Endothelial cell (in vitro differentiated cells): ENCODE data around the gene NUP98. TPM values are rescaled to one million over a fixed set of nuclear protein-coding genes. Genes with fewer than 3 reads are reported as not detected.

Source experiments
- DNase-seq: peaks from one replicate; pipeline ENCODE4 v3.0.0; 2021; ENCODE audit warnings: low spot score
- H3K27ac Mint-ChIP-seq: one replicate; pipeline ENCODE4 v1.8.0; 2021; ENCODE audit warnings: mixed read lengths, inconsistent platforms; ENCODE audit not compliant: unreplicated experiment
- H3K27me3 Mint-ChIP-seq: one replicate; pipeline ENCODE4 v1.8.0; 2021; ENCODE audit warnings: mild to moderate bottlenecking, moderate library complexity, mixed read lengths, inconsistent platforms; ENCODE audit not compliant: unreplicated experiment
- H3K36me3 Mint-ChIP-seq: one replicate; pipeline ENCODE4 v1.8.0; 2021; ENCODE audit warnings: mild to moderate bottlenecking, low read depth, mixed read lengths, inconsistent platforms; ENCODE audit not compliant: unreplicated experiment
- H3K4me1 Mint-ChIP-seq: one replicate; pipeline ENCODE4 v1.8.0; 2021; ENCODE audit warnings: mild to moderate bottlenecking, mixed read lengths, inconsistent platforms; ENCODE audit not compliant: unreplicated experiment
- H3K4me3 Mint-ChIP-seq: one replicate; pipeline ENCODE4 v1.8.0; 2021; ENCODE audit warnings: mild to moderate bottlenecking, mixed read lengths, inconsistent platforms; ENCODE audit not compliant: unreplicated experiment
- H3K9me3 Mint-ChIP-seq: one replicate; pipeline ENCODE4 v1.8.0; 2021; ENCODE audit warnings: mixed read lengths, inconsistent platforms; ENCODE audit not compliant: unreplicated experiment
- CTCF ChIP-seq: fragments of 200-600 bp; sonication (generic); IDR thresholded peaks from one replicate; pipeline ENCODE4 v1.5.0; 2021; ENCODE audit warnings: antibody characterized with exemption; ENCODE audit not compliant: unreplicated experiment
- total RNA-seq: library from RNA; stranded (reverse); fragmentation: NEBNext Ultra II Directional; extraction: Animal tissue kit (Norgen Biotek cat#: 25700); gene quantifications from one replicate; pipeline ENCODE4 v1.2.1, GENCODE V29; 2021; ENCODE audit not compliant: unreplicated experiment

The NUP98 gene
- total RNA-seq, 1 donor from 2014 or later: 59.9 TPM

- Mint-ChIP-seq H3K36me3 (peaks cover 32% of the 10 kb centered on the region), H3K9me3 (no peaks in the 10 kb centered on the region), H3K27ac (no peak overlapping the region), H3K27me3 (peaks cover 16% of the 10 kb centered on the region), H3K4me3 (no peak overlapping the region), H3K4me1 (peaks cover 36% of the 10 kb centered on the region)
- no peak for TF ChIP-seq CTCF
- no peak for DNase-seq
Measured at GRCh38 chr11:3827434-3828186, 30.3 kb upstream of the NUP98 start.

GRCh38 chr11:3826721-3827120, 29.4 kb upstream of the NUP98 start:
- no peak for TF ChIP-seq CTCF
- Mint-ChIP-seq H3K4me3 (no peak overlapping the region), H3K27ac (no peak overlapping the region), H3K27me3 (peaks cover 16% of the 10 kb centered on the region), H3K36me3 (peaks cover 32% of the 10 kb centered on the region), H3K9me3 (no peaks in the 10 kb centered on the region), H3K4me1 (peaks cover 27% of the 10 kb centered on the region)
- no peak for DNase-seq

GRCh38 chr11:3825473-3826154, 28.3 kb upstream of the NUP98 start:
- Mint-ChIP-seq H3K36me3 (peaks cover 28% of the 10 kb centered on the region), H3K9me3 (no peaks in the 10 kb centered on the region), H3K27ac (no peak overlapping the region), H3K27me3 (peaks cover 18% of the 10 kb centered on the region), H3K4me3 (no peak overlapping the region), H3K4me1 (peaks cover 17% of the 10 kb centered on the region)
- DNase-seq: no peak
- TF ChIP-seq CTCF: no peak

GRCh38 chr11:3824714-3825472, 27.5 kb upstream of the NUP98 start:
- Mint-ChIP-seq H3K27me3 (peaks cover 18% of the 10 kb centered on the region), H3K36me3 (peaks cover 28% of the 10 kb centered on the region), H3K27ac (peak overlapping the region; percentile 67), H3K9me3 (no peaks in the 10 kb centered on the region), H3K4me3 (no peak overlapping the region), H3K4me1 (peaks cover 17% of the 10 kb centered on the region)
- peak; percentile 85 for TF ChIP-seq CTCF
- DNase-seq: peak; percentile 92
